Osteoblast (primary cell): ENCODE data around the gene FAM43A. TPM values are rescaled to one million over a fixed set of nuclear protein-coding genes. Genes with fewer than 3 reads are reported as not detected.

Experiments
- DNase-seq: peaks from one replicate; pipeline ENCODE4 v3.0.0; 2011; ENCODE audit warnings: low spot score, mixed read lengths; ENCODE audit not compliant: insufficient read length; ENCODE audit errors: missing footprints
- H2AFZ ChIP-seq: 2 replicates; pipeline ENCODE4 v1.6.0; 2011; ENCODE audit warnings: mild to moderate bottlenecking, low read length
- H3K27ac ChIP-seq: 2 replicates; pipeline ENCODE4 v1.5.1; 2011; ENCODE audit warnings: mild to moderate bottlenecking, low read depth, low read length, moderate library complexity
- H3K27me3 ChIP-seq: 2 replicates; pipeline ENCODE4 v1.6.0; 2012; ENCODE audit warnings: mild to moderate bottlenecking, control low read depth, inconsistent platforms, low read length, moderate library complexity; ENCODE audit not compliant: insufficient read depth
- H3K36me3 ChIP-seq: 2 replicates; pipeline ENCODE4 v1.5.1; 2011; ENCODE audit warnings: mild to moderate bottlenecking, low read length, control low read depth, moderate library complexity; ENCODE audit not compliant: insufficient read depth
- H3K4me1 ChIP-seq: 2 replicates; pipeline ENCODE4 v1.5.1; 2011; ENCODE audit warnings: mild to moderate bottlenecking, low read length, control low read depth, moderate library complexity; ENCODE audit not compliant: insufficient read depth
- H3K4me2 ChIP-seq: 2 replicates; pipeline ENCODE4 v1.6.0; 2011; ENCODE audit warnings: mild to moderate bottlenecking, low read length; ENCODE audit not compliant: insufficient read depth
- H3K4me3 ChIP-seq: fragments of 200-600 bp; sonication (generic); 3 replicates; pipeline ENCODE4 v1.5.1; 2012; ENCODE audit warnings: mild to moderate bottlenecking, low read length, inconsistent platforms; ENCODE audit not compliant: insufficient read depth
- H3K79me2 ChIP-seq: 2 replicates; pipeline ENCODE4 v1.6.0; 2012; ENCODE audit warnings: mild to moderate bottlenecking, low read length, control low read depth, inconsistent platforms; ENCODE audit not compliant: insufficient read depth
- H3K9me3 ChIP-seq: 2 replicates; pipeline ENCODE4 v1.5.1; 2011; ENCODE audit warnings: low read depth, low read length, control low read depth
- H4K20me1 ChIP-seq: 2 replicates; pipeline ENCODE4 v1.6.0; 2012; ENCODE audit warnings: mild to moderate bottlenecking, low read length, control low read depth; ENCODE audit not compliant: insufficient read depth
- small RNA-seq: library from RNA; depleted of rRNA; stranded (forward); fragments of <200 nt; gene quantifications from one replicate; pipeline ENCODE3, GENCODE V24; 2012
- total RNA-seq: library from RNA; depleted of rRNA; stranded (reverse); fragments of >200 nt; gene quantifications from 2 replicates; pipeline ENCODE4 v1.2.3, GENCODE V29; 2012
- TF ChIP-seq, protein P1 (sequence below): IDR thresholded peaks from 2 replicates; pipeline ENCODE4 v1.5.1; 2011; ENCODE audit warnings: mild to moderate bottlenecking, low read depth, low read length, moderate library complexity; ENCODE audit errors: extremely low read depth

FAM43A gene
- total RNA-seq, 1 donor, result 17.0 TPM

DNA sequence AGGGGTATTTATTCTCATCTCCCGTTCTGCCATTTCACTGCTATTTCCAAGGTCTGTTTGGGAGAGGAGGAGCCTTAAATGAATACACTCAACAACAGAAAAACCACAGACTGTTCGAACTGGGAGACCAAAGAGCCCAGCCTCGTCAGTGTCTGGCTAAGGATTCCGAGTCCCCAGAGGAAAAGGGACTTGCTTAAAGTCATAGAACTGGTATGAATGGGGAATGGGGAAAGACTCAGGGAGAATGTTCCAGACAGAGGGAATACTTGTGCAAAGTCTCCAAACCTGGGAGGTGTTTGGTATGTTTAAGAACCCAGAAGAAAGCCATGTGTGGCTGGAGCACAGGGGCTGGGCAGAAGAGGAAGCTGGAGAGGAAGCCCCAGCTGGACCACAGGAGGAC lies 46.9 kb downstream of the FAM43A start:
- no peak overlapping the region for H3K27ac ChIP-seq
- TF ChIP-seq, protein P1, sequence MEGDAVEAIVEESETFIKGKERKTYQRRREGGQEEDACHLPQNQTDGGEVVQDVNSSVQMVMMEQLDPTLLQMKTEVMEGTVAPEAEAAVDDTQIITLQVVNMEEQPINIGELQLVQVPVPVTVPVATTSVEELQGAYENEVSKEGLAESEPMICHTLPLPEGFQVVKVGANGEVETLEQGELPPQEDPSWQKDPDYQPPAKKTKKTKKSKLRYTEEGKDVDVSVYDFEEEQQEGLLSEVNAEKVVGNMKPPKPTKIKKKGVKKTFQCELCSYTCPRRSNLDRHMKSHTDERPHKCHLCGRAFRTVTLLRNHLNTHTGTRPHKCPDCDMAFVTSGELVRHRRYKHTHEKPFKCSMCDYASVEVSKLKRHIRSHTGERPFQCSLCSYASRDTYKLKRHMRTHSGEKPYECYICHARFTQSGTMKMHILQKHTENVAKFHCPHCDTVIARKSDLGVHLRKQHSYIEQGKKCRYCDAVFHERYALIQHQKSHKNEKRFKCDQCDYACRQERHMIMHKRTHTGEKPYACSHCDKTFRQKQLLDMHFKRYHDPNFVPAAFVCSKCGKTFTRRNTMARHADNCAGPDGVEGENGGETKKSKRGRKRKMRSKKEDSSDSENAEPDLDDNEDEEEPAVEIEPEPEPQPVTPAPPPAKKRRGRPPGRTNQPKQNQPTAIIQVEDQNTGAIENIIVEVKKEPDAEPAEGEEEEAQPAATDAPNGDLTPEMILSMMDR, result no peak
- no peaks in the 10 kb centered on the region for H4K20me1 ChIP-seq
- no peaks in the 10 kb centered on the region for H3K79me2 ChIP-seq
- peaks cover 44% of the 10 kb centered on the region for H3K27me3 ChIP-seq
- no peaks in the 10 kb centered on the region for H3K9me3 ChIP-seq
- no peak overlapping the region for H3K4me3 ChIP-seq
- H2AFZ ChIP-seq, result no peak overlapping the region
- no peaks in the 10 kb centered on the region for H3K36me3 ChIP-seq
- H3K4me2 ChIP-seq, result no peak overlapping the region
- DNase-seq, result no peak
- H3K4me1 ChIP-seq, result no peaks in the 10 kb centered on the region

DNA sequence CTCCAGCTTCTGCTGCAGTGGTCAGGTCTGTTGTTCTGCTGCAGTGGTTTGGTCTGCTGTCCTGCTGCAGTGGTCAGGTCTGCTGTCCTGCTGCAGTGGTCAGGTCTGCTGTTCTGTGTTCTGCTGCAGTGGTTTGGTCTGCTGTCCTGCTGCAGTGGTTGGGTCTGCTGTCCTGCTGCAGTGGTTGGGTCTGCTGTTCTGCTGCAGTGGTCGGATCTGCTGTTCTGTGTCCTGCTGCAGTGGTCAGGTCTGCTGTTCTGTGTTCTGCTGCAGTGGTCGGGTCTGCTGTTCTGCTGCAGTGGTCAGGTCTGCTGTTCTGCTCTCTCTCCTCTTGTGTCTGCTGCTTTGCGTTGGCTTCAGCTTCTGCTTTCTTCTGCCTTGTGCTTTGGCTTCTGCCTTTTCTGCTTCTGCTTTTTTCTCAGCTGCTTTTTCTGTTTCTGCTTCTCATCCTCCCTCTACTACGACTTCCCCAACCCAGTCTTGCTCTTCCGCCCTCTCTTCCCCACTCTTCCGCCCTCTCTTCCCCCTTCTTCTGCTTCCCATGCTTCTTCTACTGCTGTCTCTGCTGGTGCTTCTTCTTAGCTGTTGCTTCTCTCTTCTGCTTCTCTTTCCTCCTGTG lies 50.7 kb downstream of the FAM43A start:
- no peaks in the 10 kb centered on the region for H3K79me2 ChIP-seq
- H2AFZ ChIP-seq, result no peak overlapping the region
- DNase-seq, result no peak
- no peak overlapping the region for H3K4me2 ChIP-seq
- no peak overlapping the region for H3K27ac ChIP-seq
- H3K4me1 ChIP-seq, result peaks cover 8% of the 10 kb centered on the region
- H3K27me3 ChIP-seq, result peaks cover 29% of the 10 kb centered on the region
- no peaks in the 10 kb centered on the region for H3K36me3 ChIP-seq
- no peak overlapping the region for H3K4me3 ChIP-seq
- no peaks in the 10 kb centered on the region for H4K20me1 ChIP-seq
- TF ChIP-seq, protein P1, result no peak
- H3K9me3 ChIP-seq, result no peaks in the 10 kb centered on the region

DNA sequence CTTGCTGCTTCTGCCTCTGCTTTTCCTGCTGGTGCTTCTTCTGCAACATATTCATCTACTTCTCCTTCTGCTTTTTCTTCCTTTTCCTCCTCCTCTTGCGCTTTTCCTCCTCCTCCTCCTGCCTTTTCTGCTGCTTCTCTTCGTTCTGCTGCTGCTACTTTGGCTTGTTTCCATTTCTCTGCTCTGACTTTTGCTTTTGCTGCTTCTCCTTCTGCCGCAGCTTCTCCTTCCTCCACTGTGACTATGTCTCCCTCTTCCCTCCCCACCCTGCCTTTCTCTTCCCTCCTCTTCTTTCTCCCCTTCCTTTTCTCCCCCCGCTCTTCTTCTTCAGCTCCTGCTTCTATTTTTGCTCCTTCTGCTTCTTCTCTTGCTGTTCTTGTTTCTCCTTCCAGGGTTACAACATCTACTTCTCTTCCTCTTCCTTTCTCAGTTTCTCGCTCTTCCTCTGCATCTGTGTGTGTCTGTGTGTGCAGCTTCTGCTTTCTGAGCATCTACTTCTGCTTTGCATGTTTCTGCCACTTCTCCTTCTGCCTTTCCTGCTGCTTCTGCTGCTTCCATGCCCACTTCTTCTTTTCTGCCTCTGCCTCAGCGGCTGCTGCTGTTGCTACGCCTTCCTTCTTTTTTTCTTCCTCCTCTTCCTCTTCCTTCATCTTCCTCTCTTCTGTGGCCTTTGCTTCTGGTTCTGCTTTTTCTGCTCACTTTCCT lies 51.4 kb downstream of the FAM43A start:
- no peak overlapping the region for H3K27ac ChIP-seq
- TF ChIP-seq, protein P1, result no peak
- no peaks in the 10 kb centered on the region for H3K36me3 ChIP-seq
- no peak for DNase-seq
- H4K20me1 ChIP-seq, result no peaks in the 10 kb centered on the region
- H2AFZ ChIP-seq, result no peak overlapping the region
- H3K79me2 ChIP-seq, result no peaks in the 10 kb centered on the region
- no peak overlapping the region for H3K4me2 ChIP-seq
- H3K27me3 ChIP-seq, result peaks cover 22% of the 10 kb centered on the region
- no peaks in the 10 kb centered on the region for H3K9me3 ChIP-seq
- peaks cover 8% of the 10 kb centered on the region for H3K4me1 ChIP-seq
- H3K4me3 ChIP-seq, result no peak overlapping the region

Small RNAs within 50 kb of the gene (small RNA-seq; reads per million reads assigned to genes)
- not detected for gene AC046143.2

Other genes starting within 250 kb of the FAM43A start
- gene ATP13A3, start 198.9 kb upstream of the FAM43A start, total RNA-seq, result 248 and 311 TPM in 2 replicates
- 18.8 and 20.3 TPM in 2 replicates for gene TMEM44, start 52.5 kb upstream of the FAM43A start, total RNA-seq
- gene LSG1, start 13.7 kb upstream of the FAM43A start, total RNA-seq, result 40.9 and 41.5 TPM in 2 replicates